Urothelium cell line (cell line): ENCODE measurements around the gene PREX1.

Source experiments
- DNase-seq: peaks from one replicate; pipeline ENCODE4 v3.0.0; 2011; ENCODE audit warnings: low spot score, mixed read lengths
- FAIRE-seq: peaks from 2 replicates; lab custom pipeline; 2011; peaks lifted over from hg19 to GRCh38; lab: Jason Lieb, UNC

PREX1 gene

GRCh38 chr20:48687117-48687800 lies 140.5 kb downstream of the PREX1 start:
- no peak for DNase-seq
- no peak for FAIRE-seq

GRCh38 chr20:48686238-48687116 lies 141.3 kb downstream of the PREX1 start:
- no peak for DNase-seq
- FAIRE-seq: no peak

GRCh38 chr20:48685300-48685699 lies 142.5 kb downstream of the PREX1 start:
- no peak for FAIRE-seq

GRCh38 chr20:48684501-48685041 lies 143.2 kb downstream of the PREX1 start:
- no peak for FAIRE-seq
- DNase-seq: no peak

More at GRCh38 chr20:48685300-48685699, 142.5 kb downstream of the PREX1 start:
- DNase-seq: no peak

GRCh38 chr20:48683467-48684175 lies 144.2 kb downstream of the PREX1 start:
- peak; percentile 79 for FAIRE-seq
- no peak for DNase-seq

- peak; percentile 58 for DNase-seq
- no peak for FAIRE-seq
Observed at GRCh38 chr20:48682529-48683363, 145.1 kb downstream of the PREX1 start.

- no peak for DNase-seq
- FAIRE-seq: no peak
Observed at GRCh38 chr20:48681873-48682426, 145.8 kb downstream of the PREX1 start.

GRCh38 chr20:48681201-48681872 lies 146.5 kb downstream of the PREX1 start:
- peak; percentile 48 for FAIRE-seq

GRCh38 chr20:48680650-48681049 lies 147.1 kb downstream of the PREX1 start:
- DNase-seq: no peak
- peak; percentile 35 for FAIRE-seq

More at GRCh38 chr20:48681201-48681872, 146.5 kb downstream of the PREX1 start:
- no peak for DNase-seq

GRCh38 chr20:48679599-48679998 lies 148.2 kb downstream of the PREX1 start:
- peak; percentile 57 for DNase-seq
- no peak for FAIRE-seq

- no peak for FAIRE-seq
- no peak for DNase-seq
Observed at GRCh38 chr20:48679011-48679410, 148.8 kb downstream of the PREX1 start.

- DNase-seq: no peak
- no peak for FAIRE-seq
Observed at GRCh38 chr20:48678421-48678820, 149.4 kb downstream of the PREX1 start.

- no peak for DNase-seq
- FAIRE-seq: no peak
Observed at GRCh38 chr20:48676795-48677460, 150.9 kb downstream of the PREX1 start.

GRCh38 chr20:48676125-48676524 lies 151.7 kb downstream of the PREX1 start:
- DNase-seq (no peak), FAIRE-seq (no peak)

- no peak for FAIRE-seq
Observed at GRCh38 chr20:48674461-48674860, 153.3 kb downstream of the PREX1 start.

GRCh38 chr20:48673507-48673906 lies 154.3 kb downstream of the PREX1 start:
- FAIRE-seq (no peak), DNase-seq (no peak)

More at GRCh38 chr20:48674461-48674860, 153.3 kb downstream of the PREX1 start:
- no peak for DNase-seq

- FAIRE-seq (no peak), DNase-seq (no peak)
Observed at GRCh38 chr20:48672324-48672723, 155.5 kb downstream of the PREX1 start.

- FAIRE-seq (no peak), DNase-seq (no peak)
Observed at GRCh38 chr20:48671141-48671540, 156.7 kb downstream of the PREX1 start.
